HepG2 (cell line): ENCODE results near the gene S1PR2. TPM values are rescaled to one million over a fixed set of nuclear protein-coding genes. Genes with fewer than 3 reads are reported as not detected.

Experiments
- ARID3A ChIP-seq: IDR thresholded peaks from 2 replicates; pipeline ENCODE4 v1.6.1; 2012; ENCODE audit warnings: low read depth, low read length, improper control_type of control experiment
- ESRRA ChIP-seq: sonication (generic); formaldehyde crosslinking; IDR thresholded peaks from 2 replicates; pipeline ENCODE4 v1.5.1; 2020; ENCODE audit warnings: mild to moderate bottlenecking, low read depth, missing genetic modification reagents
- FOXP1 ChIP-seq, 2 experiments: fragments of 450-650 bp in 1 of 2; IDR thresholded peaks; 2 replicates each; pipeline ENCODE4 v1.6.1; 2017 to 2018; ENCODE audit warnings: antibody characterized with exemption in 1 of 2
- HMGXB3 ChIP-seq: sonication (generic); formaldehyde crosslinking; IDR thresholded peaks from 2 replicates; pipeline ENCODE4 v1.4.0; 2020; ENCODE audit warnings: missing genetic modification reagents, borderline replicate concordance
- MIXL1 ChIP-seq: IDR thresholded peaks from 2 replicates; pipeline ENCODE4 v1.6.1; 2016
- NR1H2 ChIP-seq: sonication (generic); formaldehyde crosslinking; IDR thresholded peaks from 2 replicates; pipeline ENCODE4 v1.8.1; 2022; ENCODE audit warnings: low read depth, missing genetic modification reagents, borderline replicate concordance
- NR2C2 ChIP-seq: sonication (generic); formaldehyde crosslinking; IDR thresholded peaks from 2 replicates; pipeline ENCODE4 v1.4.0; 2020; ENCODE audit warnings: missing genetic modification reagents, mild to moderate bottlenecking, moderate library complexity, borderline replicate concordance
- NR2F1 ChIP-seq, 2 experiments: fragments of 450-650 bp in 1 of 2; formaldehyde crosslinking in 1 of 2; IDR thresholded peaks; 2 replicates each; pipeline versions ENCODE4 v1.5.0 to v1.6.1; 2016 to 2020; ENCODE audit warnings: mild to moderate bottlenecking in 1 of 2, missing compliant biosample characterization in 1 of 2, missing genetic modification reagents in 1 of 2, moderate library complexity in 1 of 2
- RORA ChIP-seq: sonication (generic); formaldehyde crosslinking; IDR thresholded peaks from 2 replicates; pipeline ENCODE4 v1.5.0; 2020; ENCODE audit warnings: mild to moderate bottlenecking, missing genetic modification reagents, moderate library complexity
- SPEN ChIP-seq: sonication (generic); formaldehyde crosslinking; IDR thresholded peaks from 2 replicates; pipeline ENCODE4 v1.5.1; 2020; ENCODE audit warnings: low read depth, mild to moderate bottlenecking, missing genetic modification reagents
- ZBTB3 ChIP-seq: sonication (generic); formaldehyde crosslinking; IDR thresholded peaks from 2 replicates; pipeline ENCODE4 v1.4.0; 2020; ENCODE audit warnings: low read depth, mild to moderate bottlenecking, moderate library complexity, missing genetic modification reagents, borderline replicate concordance
- ZKSCAN5 ChIP-seq: sonication (generic); formaldehyde crosslinking; IDR thresholded peaks from 2 replicates; pipeline ENCODE4 v1.5.1; 2020; ENCODE audit warnings: mild to moderate bottlenecking, missing genetic modification reagents
- ZNF274 ChIP-seq: sonication (generic); formaldehyde crosslinking; IDR thresholded peaks from 2 replicates; pipeline ENCODE4 v1.5.1; 2020; ENCODE audit warnings: mild to moderate bottlenecking, missing genetic modification reagents
- ZNF503 ChIP-seq: sonication (generic); formaldehyde crosslinking; IDR thresholded peaks from 2 replicates; pipeline ENCODE4 v1.4.0; 2020; ENCODE audit warnings: missing genetic modification reagents
- ZSCAN25 ChIP-seq: sonication (generic); formaldehyde crosslinking; IDR thresholded peaks from 2 replicates; pipeline ENCODE4 v1.8.0; 2022; ENCODE audit warnings: mild to moderate bottlenecking, missing genetic modification reagents
- ZXDC ChIP-seq: sonication (generic); formaldehyde crosslinking; IDR thresholded peaks from 2 replicates; pipeline ENCODE4 v1.5.0; 2020; ENCODE audit warnings: mild to moderate bottlenecking, missing genetic modification reagents
- polyA plus RNA-seq, 8 experiments: library from polyadenylated mRNA; depleted of rRNA in 3 of 8; stranded (reverse) in 7 of 8; unstranded in 1 of 8; fragments of >200 nt; fragmentation: Illumina TruSeq in 4 of 8; extraction: Trizol in 4 of 8; gene quantifications; 2 replicates each; pipeline versions ENCODE4 v1.2.1 to v1.2.3, GENCODE V29; 2011 to 2016; ENCODE audit warnings: low read depth in 4 of 8, missing spikeins in 1 of 8, mixed read lengths in 1 of 8; ENCODE audit not compliant: insufficient read depth in 1 of 8
- total RNA-seq, 5 experiments: library from RNA; depleted of rRNA; stranded (reverse); fragments of >200 nt; fragmentation: Illumina TruSeq; extraction: Trizol; gene quantifications; 2 replicates each; pipeline ENCODE4 v1.2.3, GENCODE V29; 2016; ENCODE audit warnings: low read depth in 1 of 5

The S1PR2 gene
- total and polyA plus RNA-seq, 2 of the 13 experiments (the other 11 are each of a cell fraction or from before 2014, with no cell fraction given): 0.91 to 1.3 TPM

- no peak for TF ChIP-seq ZXDC (CRISPR knock-in tag)
- TF ChIP-seq RORA (CRISPR knock-in tag): no peak
- no peak for TF ChIP-seq MIXL1
- TF ChIP-seq HMGXB3: no peak
- TF ChIP-seq ZKSCAN5 (CRISPR knock-in tag): no peak
- TF ChIP-seq ZNF503 (CRISPR knock-in tag): no peak
- TF ChIP-seq NR2C2 (CRISPR knock-in tag): peak; percentile 75
- peak; percentile 54 to 58; a peak in 3 of 4 replicates for TF ChIP-seq NR2F1 (CRISPR knock-in tag; IDR thresholded peaks at IDR 0.05)
- no peak for TF ChIP-seq FOXP1 (IDR thresholded peaks at IDR 0.05)
- no peak for TF ChIP-seq FOXP1 (CRISPR knock-in tag; IDR thresholded peaks at IDR 0.05)
- TF ChIP-seq ZBTB3: no peak
- peak; percentile 73; the same call in 1 of the 2 replicates for TF ChIP-seq ESRRA (CRISPR knock-in tag)
- no peak for TF ChIP-seq ARID3A
- no peak for TF ChIP-seq SPEN (CRISPR knock-in tag)
- TF ChIP-seq ZNF274 (CRISPR knock-in tag): no peak
- no peak for TF ChIP-seq NR1H2
- TF ChIP-seq ZSCAN25 (CRISPR knock-in tag): no peak
Measured at GRCh38 chr19:10243606-10244005, 12.5 kb upstream of the S1PR2 start (continued).
